HG03460 (cell line): ENCODE results near the gene ADAM19.
A peak's percentile ranks its signal among the peaks of the same experiment; 100 is the strongest.

ENCODE experiments used
- ATAC-seq: cut with Tn5 transposase; IDR thresholded peaks from one replicate; pipeline ENCODE4 v1.9.1; 2021; ENCODE audit not compliant: unreplicated experiment

The ADAM19 gene

DNA sequence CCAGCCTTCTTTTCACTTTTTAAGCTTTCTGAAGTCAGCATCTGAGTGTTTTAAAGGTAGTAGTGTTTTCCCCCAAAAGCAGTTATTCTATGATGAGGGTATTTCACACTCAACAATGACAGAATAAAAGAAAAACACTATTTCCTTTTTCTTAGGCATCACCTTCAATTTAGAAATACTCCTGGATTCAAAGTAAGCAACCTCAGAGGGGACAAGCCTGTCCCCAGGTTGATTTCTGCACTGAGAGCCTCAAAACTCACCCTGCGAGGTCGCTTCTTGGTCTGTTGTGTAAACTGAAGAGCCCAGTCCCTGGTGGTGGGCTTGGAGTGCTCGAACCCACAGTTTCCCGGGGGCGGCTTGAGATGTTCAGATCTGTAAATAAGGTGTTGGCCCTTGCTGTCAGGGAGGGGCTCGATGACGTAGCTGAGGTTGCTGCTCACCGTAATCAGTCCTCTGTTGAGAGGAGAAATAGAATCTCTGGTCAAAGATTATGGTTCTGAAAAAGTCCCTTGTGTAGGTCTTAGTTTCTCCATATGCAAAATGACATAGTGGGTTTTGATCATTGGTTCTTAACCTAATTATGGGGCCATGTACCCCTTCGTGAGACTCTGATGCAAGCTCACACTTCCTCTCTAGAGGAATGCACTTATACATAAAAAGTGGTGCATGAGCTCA, 55.9 kb downstream of the ADAM19 start:
- ATAC-seq, result peak; percentile 70

- ATAC-seq, result peak; percentile 68
These were observed 56.6 kb downstream of the ADAM19 start for GRCh38 chr5:157518963-157519362.

GRCh38 chr5:157516626-157517325, 58.8 kb downstream of the ADAM19 start:
- no peak for ATAC-seq

DNA sequence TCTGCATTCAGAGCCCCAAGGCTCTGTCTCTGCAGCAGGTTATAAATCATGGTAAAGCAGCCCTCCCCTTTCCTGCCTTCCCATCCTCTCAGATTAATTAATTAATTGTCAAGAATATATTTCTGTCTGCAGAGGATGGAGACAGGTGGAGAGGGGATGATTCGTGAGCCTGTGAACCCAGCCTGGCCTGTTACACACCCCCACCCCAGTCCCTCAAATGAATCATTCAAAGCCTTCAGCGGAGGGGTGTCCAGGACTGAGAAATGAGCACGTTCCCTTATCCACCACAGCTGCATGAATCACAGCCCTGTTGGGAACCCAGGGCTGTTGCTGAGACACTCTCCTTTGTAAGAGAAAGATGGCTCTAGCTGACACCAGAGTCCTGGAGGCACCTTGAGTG, 59.6 kb downstream of the ADAM19 start:
- no peak for ATAC-seq

DNA sequence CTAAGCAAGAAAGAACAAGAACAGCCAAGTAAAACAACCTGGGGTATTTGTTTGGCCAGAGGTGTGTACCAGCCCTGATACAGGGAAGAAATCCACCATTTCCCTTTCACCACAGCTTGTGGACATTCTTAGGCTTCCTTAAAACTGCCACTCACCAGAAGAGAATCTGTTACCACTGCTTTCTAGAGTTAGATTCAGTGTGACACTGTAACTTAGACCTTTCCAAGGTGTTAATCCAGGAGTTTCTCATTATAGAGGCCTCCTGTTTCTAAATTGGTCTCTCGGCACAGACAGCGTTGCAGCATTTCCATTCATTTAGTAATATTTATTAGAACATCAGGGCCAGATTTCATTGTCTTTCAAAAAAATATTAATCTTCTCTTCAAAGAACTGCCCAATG, 60.6 kb downstream of the ADAM19 start:
- ATAC-seq, result no peak

DNA sequence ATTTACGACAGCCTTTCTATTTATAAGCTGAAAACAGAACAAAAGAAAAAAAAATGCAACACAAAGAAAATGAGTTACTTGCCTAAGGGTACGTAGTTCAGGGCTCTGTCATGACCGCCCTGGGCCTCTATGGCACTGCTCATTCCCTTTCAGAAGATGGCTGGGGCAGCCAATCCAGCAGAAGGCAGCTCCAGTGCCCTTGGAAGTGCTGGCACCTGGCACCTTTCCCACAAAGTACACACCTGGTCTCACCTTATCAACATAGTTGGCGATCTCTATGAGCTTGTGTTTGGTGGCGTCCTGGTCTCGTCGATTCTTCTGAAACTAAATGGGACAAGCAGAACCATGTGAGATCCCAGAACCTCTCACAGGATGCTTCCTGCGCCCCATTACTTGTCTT, 62.4 kb downstream of the ADAM19 start:
- no peak for ATAC-seq

- no peak for ATAC-seq
These were observed 63.6 kb downstream of the ADAM19 start for GRCh38 chr5:157511651-157512644.

- no peak for ATAC-seq
These were observed 64.9 kb downstream of the ADAM19 start for GRCh38 chr5:157510682-157511081.

DNA sequence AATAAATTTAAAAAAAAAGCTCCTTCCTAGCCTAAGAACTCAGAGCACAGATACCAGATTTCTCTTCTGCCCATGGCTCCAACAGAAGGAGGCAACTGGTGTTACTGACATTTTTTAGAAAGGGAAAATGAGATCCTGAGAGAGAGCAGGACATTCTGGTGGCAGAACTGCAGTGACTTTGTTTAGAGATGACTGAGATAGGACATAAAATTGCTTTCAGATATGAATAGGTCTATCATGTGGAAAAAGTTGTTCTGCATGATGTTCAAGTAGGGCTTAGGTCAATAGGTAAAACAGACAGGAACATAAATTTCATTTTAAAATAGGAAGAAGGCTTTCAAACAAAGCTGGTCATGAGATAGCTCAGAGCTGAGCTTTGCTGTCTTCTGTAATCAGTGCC, 66.0 kb downstream of the ADAM19 start:
- no peak for ATAC-seq

DNA sequence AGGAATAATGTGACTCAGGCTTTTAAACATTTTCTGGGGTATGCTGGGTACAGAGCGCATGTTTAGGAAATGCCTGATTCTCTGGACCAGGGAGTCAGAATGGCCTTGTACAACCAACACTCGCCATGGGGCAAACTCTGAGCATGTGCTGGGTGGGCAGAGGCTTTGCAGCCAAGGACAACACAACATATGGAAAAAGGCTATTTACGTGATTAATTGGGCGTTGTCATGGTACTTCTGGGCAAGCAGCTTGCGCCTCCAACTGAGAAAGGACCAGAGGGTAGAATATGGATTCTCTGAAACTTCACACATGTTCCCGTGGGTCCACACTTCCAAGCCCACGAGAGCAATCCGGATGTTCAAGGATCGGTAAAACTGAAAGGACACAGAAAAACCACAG, 66.5 kb downstream of the ADAM19 start:
- no peak for ATAC-seq

DNA sequence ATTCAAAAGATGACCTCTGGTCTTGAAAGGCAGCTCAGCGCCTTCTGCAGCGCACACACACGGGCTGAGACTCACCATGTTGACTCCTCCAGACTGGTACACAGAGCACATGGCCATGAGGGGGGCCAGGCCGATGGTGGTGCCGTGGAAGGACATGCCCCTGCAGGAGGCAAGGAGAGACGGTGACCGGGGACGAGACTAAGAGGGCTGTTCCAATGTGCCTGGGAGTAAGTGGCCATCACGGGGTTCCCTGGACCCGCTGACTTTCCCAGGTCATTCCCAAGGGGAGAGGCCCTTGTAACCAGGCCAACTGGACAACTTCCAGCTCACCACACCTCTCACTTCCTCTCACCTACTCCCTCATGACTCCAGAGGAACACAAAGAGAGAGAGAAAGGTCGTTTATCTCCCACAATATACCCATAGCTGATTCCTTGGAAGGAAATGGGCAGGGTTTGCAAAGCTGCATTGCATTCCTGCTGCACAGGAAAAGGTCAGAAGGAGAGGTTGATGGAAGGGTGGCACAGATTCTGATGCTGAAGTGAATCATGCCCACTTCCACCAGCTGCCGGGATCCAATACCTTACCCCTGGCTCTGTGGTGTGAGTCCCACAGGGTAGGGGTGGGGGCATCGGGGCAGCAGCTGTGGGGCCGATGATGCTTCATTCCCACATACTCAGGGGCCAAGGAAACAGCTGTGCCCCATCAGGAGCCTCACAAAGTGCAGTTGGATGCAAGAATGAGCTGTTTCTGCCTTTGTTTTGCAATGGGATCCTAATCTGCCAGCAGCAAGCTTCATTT, 68.4 kb downstream of the ADAM19 start:
- ATAC-seq, result no peak

DNA sequence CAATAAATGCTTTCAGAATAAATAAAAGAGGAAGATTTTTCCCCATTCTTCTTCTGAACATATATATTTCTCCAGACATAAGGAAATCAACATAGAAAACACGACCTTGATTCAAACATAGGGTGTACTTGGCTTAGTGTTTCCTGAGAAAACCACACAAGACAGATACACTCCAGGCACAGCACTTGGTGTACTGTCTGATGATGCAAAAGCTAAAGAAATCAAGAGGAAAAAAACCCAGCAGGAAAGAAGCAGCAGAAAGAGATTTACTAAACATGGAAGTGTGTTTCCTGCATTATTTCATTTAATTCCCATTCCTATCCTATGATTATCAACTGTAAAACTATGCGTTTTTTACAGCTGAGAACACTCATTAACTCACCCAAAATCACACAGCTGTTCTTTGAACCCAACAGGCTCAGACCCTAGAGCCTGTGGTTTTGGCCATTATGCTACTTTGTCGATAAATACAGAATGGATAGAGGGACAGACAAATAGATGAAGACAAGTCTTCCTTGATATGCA, 69.4 kb downstream of the ADAM19 start:
- ATAC-seq, result no peak

DNA sequence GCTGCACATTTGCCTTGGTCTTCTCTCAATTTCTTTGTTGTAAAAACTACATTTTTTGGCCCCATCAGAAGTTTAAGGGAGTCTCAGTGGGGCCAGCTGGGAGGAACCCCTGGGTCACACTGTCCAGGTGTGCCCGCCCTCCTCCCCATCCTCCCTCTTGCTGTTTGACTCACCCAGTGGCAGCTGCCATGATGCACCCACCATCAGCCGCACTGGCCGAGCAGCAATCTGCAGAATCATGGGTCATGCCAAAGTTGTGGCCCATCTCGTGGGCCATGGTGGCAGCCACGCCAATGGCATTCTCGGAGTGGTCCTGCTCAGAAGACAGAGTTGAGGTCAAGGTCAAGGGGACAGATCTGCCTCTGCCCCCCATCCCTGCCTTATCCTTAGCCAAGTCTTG, 70.1 kb downstream of the ADAM19 start:
- ATAC-seq, result no peak

DNA sequence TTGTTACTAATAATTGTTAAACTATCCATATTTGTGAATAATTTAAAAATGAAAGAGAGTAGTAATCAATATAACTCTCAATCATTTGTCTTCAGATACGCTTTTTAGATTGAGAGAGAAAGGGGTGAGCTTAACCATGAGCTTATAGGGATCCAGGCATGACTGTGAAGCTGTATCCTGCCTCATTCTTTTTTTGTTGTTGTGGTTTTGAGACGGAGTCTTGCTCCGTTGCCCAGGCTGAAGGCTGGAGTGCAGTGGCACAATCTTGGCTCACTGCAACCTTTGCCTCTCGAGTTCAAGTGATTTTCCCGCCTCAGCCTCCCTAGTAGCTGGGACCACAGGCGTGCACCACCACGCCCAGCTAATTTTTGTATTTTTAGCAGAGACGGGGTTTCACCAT, 71.5 kb downstream of the ADAM19 start:
- no peak for ATAC-seq

DNA sequence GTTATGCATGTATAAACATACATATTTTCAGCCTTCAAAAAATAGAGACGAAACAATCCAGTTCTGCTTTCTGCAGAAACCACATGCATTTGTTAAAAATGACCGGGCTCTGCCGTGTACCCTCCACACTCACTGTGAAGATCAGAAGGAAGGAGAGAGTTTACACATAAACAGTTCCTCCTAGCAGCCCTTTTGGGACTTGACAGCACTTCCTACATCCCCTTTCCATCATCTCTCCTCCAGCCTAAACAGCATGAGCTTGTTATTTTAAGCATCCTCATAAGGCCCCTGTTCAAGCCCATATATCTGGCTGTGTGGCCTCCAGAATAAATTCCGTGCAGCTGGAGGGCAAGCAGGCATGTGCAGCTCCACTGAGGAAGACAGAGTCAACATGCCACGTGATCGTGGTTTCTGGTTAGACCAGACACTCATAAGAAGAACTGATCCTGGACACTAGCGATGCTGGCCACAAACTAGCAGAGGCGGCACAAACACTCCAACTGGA, 73.4 kb downstream of the ADAM19 start:
- ATAC-seq, result peak; percentile 78

GRCh38 chr5:157497875-157498611, 77.5 kb downstream of the ADAM19 start:
- no peak for ATAC-seq

- ATAC-seq, result no peak
These were observed 78.7 kb downstream of the ADAM19 start for GRCh38 chr5:157496864-157497263.

GRCh38 chr5:157494178-157494832, 81.3 kb downstream of the ADAM19 start:
- no peak for ATAC-seq

- no peak for ATAC-seq
These were observed 82.7 kb downstream of the ADAM19 start for GRCh38 chr5:157492886-157493285.
